GM11168 (cell line): Measurements from ENCODE around the gene GLDN.

ENCODE experiments used
- in situ Hi-C: fragments of 300-500 bp; cut with MboI; formaldehyde crosslinking; loops from one replicate; pipeline ENCODE4 v1.12.0; 2022; ENCODE audit warnings: low sequenced_read_pairs; ENCODE audit not compliant: unreplicated experiment

GLDN gene

GRCh38 chr15:51382787-51383186 is 41.3 kb downstream of the GLDN start:
- in situ Hi-C loops, result no loop called here

- in situ Hi-C loops, result loop anchor here (5.0 kb wide), 1 partner anchor 99 kb away; no protein-coding TSS in a partner anchor
Measured at GRCh38 chr15:51386029-51386428, 44.6 kb downstream of the GLDN start.

- in situ Hi-C loops, result loop anchor here (5.0 kb wide), 1 partner anchor 99 kb away; no protein-coding TSS in a partner anchor
Measured at GRCh38 chr15:51386486-51386885, 45.0 kb downstream of the GLDN start.

GRCh38 chr15:51386960-51387698 is 45.7 kb downstream of the GLDN start:
- in situ Hi-C loops, result loop anchor here (5.0 kb wide), 1 partner anchor 100 kb away; no protein-coding TSS in a partner anchor

- in situ Hi-C loops, result loop anchor here (5.0 kb wide), 1 partner anchor 100 kb away; no protein-coding TSS in a partner anchor
Measured at GRCh38 chr15:51387699-51388041, 46.2 kb downstream of the GLDN start.

GRCh38 chr15:51388726-51389125 is 47.3 kb downstream of the GLDN start:
- in situ Hi-C loops, result loop anchor here (5.0 kb wide), 1 partner anchor 101 kb away; no protein-coding TSS in a partner anchor

GRCh38 chr15:51390241-51390965 is 48.9 kb downstream of the GLDN start:
- in situ Hi-C loops, result no loop called here

GRCh38 chr15:51390966-51391422 is 49.5 kb downstream of the GLDN start:
- in situ Hi-C loops, result no loop called here

- in situ Hi-C loops, result no loop called here
Measured at GRCh38 chr15:51396921-51397320, 55.5 kb downstream of the GLDN start.

GRCh38 chr15:51398626-51399025 is 57.2 kb downstream of the GLDN start:
- in situ Hi-C loops, result no loop called here

GRCh38 chr15:51401051-51401780 is 59.8 kb downstream of the GLDN start:
- in situ Hi-C loops, result loop anchor here (10.0 kb wide), 1 partner anchor 236 kb away; no protein-coding TSS in a partner anchor

GRCh38 chr15:51401872-51402517 is 60.5 kb downstream of the GLDN start:
- in situ Hi-C loops, result loop anchor here (10.0 kb wide), 1 partner anchor 237 kb away; no protein-coding TSS in a partner anchor

GRCh38 chr15:51403072-51403878 is 61.8 kb downstream of the GLDN start:
- in situ Hi-C loops, result loop anchor here (10.0 kb wide), 1 partner anchor 238 kb away; no protein-coding TSS in a partner anchor

GRCh38 chr15:51403946-51404695 is 62.7 kb downstream of the GLDN start:
- in situ Hi-C loops, result loop anchor here (10.0 kb wide), 1 partner anchor 239 kb away; no protein-coding TSS in a partner anchor

- in situ Hi-C loops, result loop anchor here (10.0 kb wide), 1 partner anchor 241 kb away; no protein-coding TSS in a partner anchor
Measured at GRCh38 chr15:51405693-51406523, 64.5 kb downstream of the GLDN start.

GRCh38 chr15:51414256-51414860 is 72.9 kb downstream of the GLDN start:
- in situ Hi-C loops, result no loop called here

- in situ Hi-C loops, result no loop called here
Measured at GRCh38 chr15:51416129-51416528, 74.7 kb downstream of the GLDN start.
